GM19328 (cell line): ENCODE results near the gene TRPV6.

Experiments
- ATAC-seq: cut with Tn5 transposase; IDR thresholded peaks from one replicate; pipeline ENCODE4 v1.9.1; 2021; ENCODE audit warnings: mild to moderate bottlenecking, moderate library complexity; ENCODE audit not compliant: unreplicated experiment

TRPV6 gene

DNA sequence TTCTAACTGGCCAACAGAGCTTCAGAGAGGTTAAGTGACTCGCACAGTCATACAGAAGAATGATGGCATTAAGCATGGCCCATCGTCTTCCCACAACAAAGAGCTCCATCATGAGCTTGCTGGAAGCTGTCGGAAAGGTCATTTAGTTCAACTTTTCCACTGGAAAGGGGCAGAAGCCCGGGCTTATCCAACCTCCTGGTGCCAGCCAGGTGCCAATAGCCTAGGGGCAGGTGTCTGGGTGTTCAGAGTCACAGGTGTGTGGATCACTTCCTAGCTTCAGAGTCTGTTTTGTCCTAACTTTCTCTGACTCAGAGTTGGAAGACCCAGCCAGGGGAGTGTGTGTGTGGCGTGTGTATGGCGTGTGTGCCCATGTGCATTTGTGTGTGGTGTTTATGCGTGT, 1.3 kb upstream of the TRPV6 start:
- no peak for ATAC-seq

DNA sequence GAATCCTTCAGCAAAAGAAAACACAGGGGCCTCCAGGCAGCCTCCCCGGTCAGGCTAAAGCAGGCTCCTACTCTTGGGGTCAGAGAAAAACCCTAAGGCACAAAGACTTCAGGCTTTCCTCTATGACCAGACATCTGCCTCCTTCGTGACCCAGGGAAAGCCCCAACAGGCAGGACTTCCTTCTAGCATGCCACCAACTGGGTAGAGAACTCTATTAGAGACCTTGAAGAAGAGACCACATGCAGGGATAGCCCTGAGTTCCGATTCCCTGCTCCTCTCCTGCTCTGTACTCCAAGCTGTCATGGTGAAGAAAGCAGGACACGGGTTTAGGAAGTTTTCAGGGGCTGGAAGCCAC, 1.3 kb downstream of the TRPV6 start:
- ATAC-seq = no peak

DNA sequence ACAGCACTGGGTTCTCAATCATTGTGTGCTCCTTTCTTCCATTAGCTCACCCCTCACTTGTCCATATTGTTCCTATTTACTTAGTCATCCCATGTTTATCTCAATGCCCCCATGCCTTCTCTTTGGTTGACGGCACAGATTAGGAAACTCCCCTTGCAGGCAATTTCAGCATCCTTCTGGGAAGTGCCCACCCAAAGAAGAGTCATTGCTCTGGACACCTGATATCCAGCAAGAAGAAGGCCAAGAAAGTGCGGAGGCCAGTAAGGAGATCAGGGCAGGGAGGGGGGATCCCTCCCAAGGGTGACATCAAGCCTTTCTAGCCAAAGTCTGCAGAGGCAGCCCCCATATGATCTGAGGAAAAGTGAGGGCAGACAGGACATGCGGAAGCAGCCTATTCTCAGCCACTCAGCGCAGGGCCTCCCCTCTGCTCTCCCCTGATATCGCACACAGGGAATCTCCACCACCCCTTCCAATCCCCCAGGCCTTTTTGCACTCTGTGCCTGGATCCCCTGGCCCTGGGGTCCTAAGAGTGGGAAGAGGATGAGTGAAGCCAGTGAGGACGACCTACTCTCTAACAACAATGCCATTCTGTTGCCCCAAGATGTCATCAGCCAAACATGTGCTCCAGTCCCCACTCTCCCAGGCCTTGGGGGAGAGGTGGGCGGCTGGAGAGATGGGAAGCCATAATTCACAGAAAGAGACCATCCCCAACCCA, 1.8 kb downstream of the TRPV6 start:
- ATAC-seq = no peak

DNA sequence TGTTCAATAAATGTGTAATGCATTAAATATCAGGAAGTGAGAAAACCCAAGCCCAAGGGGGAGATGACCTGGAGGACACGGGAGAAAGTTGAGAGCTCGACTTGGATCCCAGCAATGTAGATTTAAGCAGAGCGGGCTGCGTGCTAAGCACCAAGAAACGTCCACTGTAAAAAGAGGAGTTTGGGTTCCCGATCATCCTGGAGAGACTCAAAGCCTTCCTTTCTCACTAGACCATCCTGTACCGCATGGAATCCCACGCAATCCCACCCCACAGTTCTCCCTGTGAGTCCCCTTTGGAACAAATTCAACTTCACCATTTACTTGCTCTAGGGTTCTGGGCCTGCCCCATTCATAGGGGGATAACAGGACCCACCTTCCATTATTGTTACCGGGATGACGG, 2.4 kb downstream of the TRPV6 start:
- no peak for ATAC-seq

DNA sequence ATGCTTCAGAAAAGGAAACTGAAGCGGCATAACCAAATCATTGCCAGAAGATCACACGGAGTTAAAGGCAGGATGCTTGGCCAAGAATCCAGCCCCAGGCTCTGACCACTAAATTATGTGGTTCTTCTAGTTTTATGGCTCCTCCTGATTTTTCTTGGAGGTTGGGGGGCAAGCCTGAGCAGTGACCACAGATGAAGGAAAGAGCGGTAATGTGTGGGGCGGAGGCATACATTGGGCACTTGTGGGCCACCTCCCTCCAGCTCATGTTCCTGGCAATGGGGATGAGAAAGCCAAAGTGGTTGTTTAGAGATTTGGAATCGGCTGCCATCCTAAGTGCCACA, 3.2 kb downstream of the TRPV6 start:
- no peak for ATAC-seq

DNA sequence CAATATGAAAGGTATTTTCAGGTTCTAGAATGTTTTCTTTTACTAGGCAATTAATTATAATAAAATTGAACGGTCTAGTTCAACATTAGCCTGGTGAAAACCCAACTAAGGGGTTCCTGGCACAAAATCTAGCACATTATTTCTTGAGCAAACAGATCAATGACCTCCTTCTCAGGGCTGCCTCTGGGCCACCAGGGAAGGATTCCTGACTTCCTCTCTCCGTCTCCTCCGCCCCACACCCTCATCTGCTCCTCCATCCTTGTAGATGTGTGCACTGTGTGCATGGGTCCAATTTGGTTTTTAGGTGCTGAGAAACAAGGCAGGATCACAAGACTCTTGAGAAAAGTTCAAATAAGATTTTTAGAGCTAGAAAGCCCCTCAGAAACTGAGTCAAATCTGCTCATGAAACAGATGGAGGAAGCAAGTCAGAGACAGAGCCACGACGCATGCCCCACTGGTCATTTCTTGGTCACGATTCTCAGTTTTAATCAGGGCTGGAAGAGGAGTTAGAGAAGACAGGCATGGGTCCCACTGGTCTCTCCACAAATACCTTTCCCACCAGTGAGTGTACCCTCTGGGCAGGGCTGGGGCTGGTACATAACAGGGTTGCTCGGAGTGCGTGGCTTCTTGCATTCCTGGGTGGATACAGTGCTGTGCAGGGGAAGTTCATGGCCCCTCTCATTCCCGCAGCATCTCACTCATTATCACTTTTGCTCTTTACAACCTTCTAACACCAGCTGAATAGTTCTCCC, 3.8 kb downstream of the TRPV6 start:
- ATAC-seq = no peak

DNA sequence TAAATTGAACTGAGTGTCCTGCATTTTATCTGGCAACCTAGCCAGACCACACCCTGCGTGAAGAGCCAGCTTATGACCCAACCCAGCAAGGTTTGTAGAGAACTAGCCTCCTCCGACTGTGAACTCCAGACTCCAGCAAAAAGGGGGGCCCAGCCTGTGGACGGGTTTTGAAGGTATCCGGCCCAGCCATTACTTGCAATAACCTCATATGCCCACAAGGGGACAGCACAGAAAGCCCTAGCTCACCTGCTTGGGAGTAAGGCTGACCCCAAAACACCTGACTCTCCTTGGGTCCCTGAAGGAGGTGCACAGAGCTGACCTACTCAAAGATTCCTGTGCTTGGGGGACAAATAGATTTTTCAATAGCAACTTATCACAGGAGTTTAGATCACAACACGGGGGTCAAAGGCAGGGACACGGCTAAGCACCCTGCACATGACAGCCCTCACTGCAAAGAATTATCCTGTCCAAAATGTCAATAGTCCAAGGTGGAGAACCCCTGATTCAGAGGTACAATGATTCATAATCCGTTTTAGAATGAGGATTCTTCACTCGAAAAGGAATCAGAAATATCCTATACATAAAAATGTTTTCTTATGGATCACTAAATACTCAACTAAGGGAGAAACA, 4.6 kb downstream of the TRPV6 start:
- peak; percentile 55 for ATAC-seq

DNA sequence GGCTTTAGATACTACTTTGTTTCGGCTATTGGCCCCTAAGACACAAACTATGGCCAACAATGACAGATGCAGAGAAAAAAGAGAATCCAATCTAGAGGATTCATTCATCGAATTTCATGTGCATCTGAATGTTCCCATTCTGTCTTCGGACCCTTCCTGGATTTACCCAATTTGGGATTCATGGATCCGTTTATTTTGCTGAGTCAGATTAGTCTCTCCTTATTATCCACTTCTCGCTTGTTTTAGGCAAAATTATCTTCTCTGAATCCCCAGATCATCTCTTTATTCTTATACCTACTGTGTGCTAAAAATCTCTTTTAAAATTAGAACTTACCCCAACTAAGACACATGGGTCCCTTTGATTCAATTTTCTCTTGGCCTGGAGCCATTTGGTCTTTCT, 6.5 kb downstream of the TRPV6 start:
- no peak for ATAC-seq

DNA sequence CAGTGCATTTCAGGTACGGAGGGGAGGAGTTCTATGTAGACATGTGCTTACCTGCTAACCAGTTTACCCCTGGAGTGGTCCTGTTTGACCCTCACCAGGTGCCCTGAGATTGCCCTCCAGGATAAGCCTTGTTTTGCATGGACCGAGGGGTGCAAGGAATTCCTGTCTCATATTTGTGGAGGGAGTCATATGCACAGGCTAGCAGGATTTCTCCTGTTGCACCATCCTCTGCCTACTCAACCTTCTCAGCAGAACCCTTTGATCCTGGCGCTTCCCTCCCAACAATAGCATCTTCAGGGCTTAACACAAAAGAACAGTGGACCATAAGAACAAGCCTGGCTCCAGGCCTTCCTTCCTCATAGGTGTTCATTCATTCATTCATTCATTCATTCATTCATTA, 7.2 kb downstream of the TRPV6 start:
- no peak for ATAC-seq

DNA sequence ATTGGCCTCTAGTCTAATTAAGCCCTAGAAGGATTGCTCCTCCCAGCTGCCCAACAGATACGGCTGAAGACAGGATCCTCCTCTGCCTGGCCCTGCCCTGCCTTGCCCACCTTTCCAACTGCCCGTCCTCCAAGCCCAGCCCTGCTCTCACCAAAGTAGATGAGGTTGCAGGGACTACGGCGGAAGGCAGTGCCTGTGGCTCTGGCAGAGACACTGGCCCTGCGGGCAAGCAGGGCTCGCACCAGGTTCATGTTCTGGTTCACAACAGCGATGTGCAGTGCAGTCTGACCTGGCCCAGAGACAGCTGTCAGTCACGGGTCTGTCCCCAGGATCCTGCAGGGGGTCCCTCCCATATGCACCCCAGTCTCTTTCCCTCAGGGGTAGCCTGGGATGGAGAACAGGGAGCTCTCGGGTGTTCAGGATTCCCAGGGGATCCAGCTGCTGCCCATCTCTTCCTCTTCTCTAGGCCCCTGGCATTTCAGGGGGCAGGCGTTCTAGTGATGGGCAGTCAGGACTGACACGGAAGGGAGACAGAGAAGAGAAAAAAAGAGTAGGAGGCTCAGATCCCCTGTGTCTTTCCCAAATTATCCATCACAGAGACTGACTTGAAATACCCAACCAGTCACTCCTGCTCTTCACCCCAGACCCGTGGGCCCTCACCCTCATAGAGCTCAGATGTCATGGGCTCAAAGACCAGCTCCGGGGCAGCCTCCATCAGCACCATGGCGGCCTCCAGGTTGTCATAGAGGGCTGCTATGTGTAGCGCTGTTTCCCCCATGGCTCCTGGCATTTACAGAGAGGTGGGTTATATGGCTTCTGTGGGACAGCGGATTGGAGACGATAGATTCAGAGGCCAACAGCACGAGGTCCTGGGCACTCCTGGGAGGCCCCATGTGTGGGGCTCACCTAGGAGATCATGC, 8.3 kb downstream of the TRPV6 start:
- no peak for ATAC-seq

DNA sequence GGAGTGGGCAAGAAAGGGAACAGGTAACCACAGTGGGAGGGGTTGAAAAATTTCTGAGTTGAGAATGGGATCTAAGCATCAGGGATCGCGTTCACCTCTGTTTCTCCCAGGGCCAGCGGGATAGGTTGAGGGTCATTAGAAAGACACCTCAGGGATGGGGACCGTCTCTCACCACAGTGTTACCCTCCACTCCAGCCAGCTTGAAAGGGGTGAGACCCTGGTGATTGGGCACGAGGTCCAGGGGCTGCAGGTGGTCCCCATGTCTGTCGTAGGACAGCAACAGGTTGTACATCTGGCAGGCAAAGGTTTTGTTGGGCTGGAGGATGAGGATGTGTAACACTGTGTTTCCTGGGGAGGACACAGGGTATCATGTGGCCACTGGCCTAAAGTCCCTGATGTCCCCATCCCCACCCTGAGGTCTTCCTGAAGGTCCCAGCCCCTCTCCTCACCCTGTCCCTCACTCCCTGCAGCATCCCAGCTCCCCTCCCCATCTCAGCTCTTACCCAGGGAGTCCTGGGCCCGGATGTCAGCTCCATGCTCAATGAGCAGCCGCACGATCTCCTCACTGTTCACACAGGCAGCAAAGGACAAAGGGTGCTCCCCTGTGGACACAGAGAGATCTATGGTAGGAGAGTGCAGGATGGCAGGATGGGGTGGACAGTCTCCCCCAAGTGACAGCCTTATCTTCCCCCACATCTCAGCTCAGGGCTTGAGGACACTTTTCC, 9.1 kb downstream of the TRPV6 start:
- ATAC-seq = no peak

DNA sequence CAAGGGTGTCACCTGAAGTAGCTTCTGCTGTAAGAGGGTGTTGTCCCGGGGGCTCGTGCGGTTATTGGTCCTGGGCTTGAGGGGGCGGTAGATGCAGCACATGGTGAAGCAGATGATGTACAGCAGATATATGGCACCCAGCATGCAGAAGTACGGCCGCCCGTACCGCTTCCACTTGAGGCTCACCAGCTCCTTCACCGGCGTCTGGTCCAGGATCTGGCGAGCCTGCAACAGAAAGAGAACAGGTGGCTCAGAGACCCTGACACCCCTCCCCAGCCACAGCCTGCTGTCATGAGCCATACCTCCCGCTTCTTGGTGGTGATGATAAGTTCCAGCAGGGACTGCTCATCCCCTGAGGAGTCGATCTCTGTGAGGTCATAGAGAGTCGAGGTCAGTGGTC, 10.1 kb downstream of the TRPV6 start:
- ATAC-seq = no peak

DNA sequence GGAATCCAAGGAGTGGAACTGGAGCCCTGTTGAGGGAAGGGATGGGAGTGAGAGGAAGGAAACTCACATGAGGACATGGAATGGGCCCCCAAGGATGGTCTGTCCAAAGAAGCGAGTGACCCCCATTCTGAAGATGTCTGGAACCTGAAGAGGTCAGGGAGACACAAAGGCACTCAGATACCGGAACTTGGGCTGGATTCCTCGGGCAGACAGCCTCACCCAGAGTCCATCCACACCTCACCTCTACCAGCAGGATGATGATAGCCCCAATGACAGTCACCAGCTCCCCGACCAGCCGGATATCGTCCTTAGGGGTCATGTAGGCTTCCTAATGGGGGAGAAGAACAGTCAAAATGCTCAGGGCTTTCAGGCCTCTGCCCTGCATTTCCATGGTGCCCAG, 10.7 kb downstream of the TRPV6 start:
- ATAC-seq = no peak

DNA sequence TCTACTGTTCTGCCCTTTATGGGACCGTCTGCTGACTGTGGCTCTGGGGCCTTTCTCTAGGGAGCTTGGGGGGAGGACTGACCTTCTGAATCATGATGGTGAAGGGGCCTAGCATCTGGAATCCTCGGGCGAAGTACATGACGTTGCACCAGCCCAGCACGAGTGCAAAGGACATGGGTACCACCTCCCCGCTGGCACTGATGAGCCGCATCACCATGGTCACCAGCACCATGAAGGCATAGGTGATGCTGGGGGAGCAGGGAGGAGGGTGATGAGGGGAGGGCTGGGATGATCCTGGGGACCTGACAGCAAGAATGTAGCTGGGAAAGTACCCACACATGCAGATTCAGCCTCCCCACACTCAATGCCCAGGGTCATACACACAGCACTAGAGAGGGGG, 11.1 kb downstream of the TRPV6 start:
- no peak for ATAC-seq

DNA sequence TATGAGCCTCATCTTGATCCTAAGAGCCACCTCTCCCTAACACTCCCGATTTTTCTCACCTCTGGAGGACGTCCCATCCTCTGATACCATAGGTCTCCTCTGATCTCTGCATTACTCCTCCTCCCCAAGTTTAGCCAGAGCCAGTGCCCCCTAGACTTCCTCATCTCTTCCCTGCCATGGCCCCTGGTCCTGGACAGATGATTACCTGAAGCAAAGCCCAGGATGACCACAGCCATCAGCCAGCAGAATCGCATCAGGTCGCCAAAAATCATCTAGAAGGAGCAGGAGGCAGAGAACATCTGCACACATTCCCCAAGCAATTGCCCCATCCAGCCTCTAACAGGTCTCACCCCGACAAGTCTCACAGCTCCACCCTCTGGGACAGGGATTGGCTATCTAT, 11.7 kb downstream of the TRPV6 start:
- ATAC-seq = no peak

DNA sequence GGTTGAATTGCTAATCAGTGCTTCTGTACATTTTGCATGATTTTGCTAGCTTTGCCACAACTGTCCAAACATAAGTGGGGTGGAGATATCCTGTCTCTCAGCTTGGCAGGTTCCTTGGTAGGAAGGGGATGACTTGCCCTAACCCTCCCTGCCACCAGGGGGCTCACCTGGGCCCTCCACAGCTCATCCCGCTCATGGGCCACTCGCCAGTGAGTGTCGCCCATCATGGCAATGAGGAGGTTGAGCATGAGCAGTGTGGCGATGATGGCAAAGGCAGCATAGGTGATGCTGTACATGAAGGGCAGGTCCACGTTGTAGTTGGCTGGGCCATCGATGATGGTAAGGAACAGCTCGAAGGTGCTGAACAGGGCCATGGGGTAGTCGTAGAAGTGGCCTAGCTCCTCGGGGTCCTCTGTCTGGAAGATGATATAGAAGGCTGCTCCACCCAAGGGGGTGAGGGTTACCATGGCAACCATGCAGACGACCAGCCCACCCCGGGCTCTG, 12.2 kb downstream of the TRPV6 start:
- ATAC-seq = peak; percentile 51

DNA sequence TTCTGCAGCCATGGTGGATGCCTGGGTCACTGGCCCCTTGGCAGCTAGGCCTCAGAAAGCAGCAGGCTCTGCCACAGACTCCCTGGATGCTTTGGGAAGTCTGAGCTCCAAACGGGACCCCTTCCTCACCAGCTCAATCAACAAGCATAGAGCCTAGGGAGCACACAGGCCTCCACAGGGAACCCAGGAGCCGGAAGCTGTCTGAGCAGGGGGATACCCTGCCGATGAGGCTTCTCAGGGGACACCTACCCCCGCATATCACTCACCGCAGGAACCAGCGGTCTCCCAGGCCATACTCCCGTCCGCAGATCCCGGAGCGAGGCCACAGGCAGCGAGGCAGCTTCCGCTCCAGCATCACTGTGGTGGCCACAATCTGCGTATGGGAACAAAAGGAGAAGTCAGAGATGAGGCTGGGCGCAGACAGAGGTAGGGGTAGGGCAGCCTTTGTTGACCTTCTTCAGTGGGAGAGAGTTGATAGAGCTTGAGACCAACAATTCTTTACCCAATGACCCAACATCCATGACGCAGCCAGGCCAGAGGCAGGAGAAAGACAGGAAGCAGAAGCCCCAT, 13.4 kb downstream of the TRPV6 start:
- ATAC-seq = no peak

DNA sequence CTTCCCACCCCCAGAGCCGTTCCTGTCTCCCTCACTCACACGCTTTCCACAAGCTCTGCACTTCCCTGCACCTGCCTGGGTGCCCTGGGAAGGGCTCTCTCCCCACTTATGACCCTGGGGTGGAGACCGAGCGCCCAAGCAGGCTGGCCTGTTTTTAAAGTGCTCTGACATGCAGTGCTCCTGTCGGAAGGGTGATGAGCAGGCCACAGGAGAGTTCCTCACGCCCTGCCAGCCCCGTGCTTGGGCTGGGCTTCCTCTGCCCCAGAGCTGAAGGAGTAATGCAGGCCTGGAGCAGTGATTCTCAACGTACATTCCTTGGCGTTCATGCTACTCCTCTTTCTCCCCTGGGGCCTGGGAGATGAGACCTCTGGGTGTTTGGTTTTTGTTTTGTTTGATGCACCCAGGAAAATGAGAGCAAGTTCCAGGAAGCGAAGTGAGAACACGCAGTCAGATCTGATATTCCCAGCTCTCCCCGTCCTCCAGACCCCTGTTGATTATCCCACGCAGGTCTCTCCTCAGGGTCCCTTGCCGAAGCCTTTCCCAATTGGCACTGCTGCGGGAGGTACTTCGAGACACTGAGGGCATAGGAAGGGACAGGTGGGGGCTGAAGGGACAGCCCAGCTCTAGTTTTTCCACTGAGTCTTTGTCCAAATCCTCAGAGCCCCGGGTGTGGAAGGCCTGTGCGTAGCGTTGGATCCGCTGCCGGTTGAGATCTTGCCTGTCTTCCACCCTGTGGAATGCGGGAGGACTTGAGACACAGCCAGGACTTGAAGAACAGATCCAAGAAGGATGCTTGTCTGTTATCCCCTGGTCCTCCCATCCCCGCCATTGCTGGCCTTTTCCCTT, 14.1 kb downstream of the TRPV6 start:
- no peak for ATAC-seq

DNA sequence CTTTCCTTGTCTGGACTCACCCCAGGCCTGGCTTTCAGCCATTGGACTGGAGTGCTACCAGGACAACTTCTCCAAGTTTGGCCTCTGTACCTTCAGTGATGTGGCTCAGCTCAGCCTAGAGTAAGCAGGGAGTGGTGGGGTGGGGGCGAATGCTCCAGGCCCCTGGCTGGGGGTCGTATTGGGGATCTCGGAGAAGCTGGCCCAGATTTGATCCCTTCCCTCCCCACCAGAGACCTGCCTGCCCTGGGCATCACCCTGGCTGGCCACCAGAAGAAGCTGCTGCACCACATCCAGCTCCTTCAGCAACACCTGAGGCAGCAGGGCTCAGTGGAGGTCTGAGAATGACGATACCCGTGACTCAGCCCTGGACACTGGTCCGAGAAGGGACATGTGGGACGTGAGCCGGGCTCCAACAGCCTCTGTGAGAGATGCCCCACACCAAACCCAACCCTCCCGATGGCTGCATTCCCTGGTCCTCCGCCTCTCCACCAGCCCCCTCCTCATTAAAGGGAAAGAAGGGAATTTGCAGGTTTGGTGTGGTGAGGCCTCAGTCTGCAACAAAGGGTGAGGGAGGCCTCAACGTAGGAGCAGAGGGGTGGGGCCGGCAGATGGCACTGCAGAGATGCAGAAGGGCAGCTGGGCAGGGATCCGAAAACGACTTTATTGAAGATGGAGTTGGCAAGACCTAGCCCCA, 14.8 kb downstream of the TRPV6 start:
- ATAC-seq = no peak
